ENCODE results near the gene CDH13.

CDH13 gene

GRCh38 chr16:83626204-83626603, 999.4 kb downstream of the CDH13 start:
- Histone ChIP-seq H3K4me3 (ENCODE audit: low read depth, low read length) (no peak overlapping the region), H3K9me3 (ENCODE audit: control insufficient read depth, insufficient read depth, low read depth, low read length) (no peaks in the 10 kb centered on the region), H3K36me3 (ENCODE audit: control insufficient read depth in 2 of 2, insufficient read depth in 1 of 2, low read length in 2 of 2) (no peaks in the 10 kb centered on the region), H3K27ac (ENCODE audit: extremely low read depth, low read depth, low read length) (no peak overlapping the region), H3K4me1 (ENCODE audit: control insufficient read depth, insufficient read depth, low read length) (no peaks in the 10 kb centered on the region)
- POLR2A ChIA-PET = no interaction called here
- TF ChIP-seq ZNF354C (tag by site-specific recombination; IDR thresholded peaks at IDR 0.05; ENCODE audit: borderline replicate concordance, low read depth) (no peak), ZNF558 (tag by site-specific recombination; IDR thresholded peaks at IDR 0.05) (no peak), ZFP69B (tag by site-specific recombination; IDR thresholded peaks at IDR 0.05) (no peak), ZNF645 (tag by site-specific recombination; IDR thresholded peaks at IDR 0.05) (no peak), ZNF239 (tag by site-specific recombination; IDR thresholded peaks at IDR 0.05) (no peak), ZNF791 (tag by site-specific recombination; IDR thresholded peaks at IDR 0.05) (no peak), BCL6B (tag by site-specific recombination; IDR thresholded peaks at IDR 0.05) (no peak), ZNF175 (tag by site-specific recombination; IDR thresholded peaks at IDR 0.05) (no peak)
- CTCF ChIA-PET = no interaction called here

GRCh38 chr16:83626676-83627075, 999.9 kb downstream of the CDH13 start:
- TF ChIP-seq ZFP3 (tag by site-specific recombination; IDR thresholded peaks at IDR 0.05; ENCODE audit: low read depth) (no peak), ZNF670 (tag by site-specific recombination; IDR thresholded peaks at IDR 0.05; ENCODE audit: low read depth) (no peak), ZNF513 (tag by site-specific recombination; IDR thresholded peaks at IDR 0.05) (no peak), ZSCAN18 (tag by site-specific recombination; IDR thresholded peaks at IDR 0.05) (no peak)
- Histone ChIP-seq H3K9me3 (ENCODE audit: control insufficient read depth, insufficient read depth, low read depth, low read length) (no peaks in the 10 kb centered on the region), H3K4me3 (ENCODE audit: low read depth, low read length) (no peak overlapping the region), H3K4me1 (ENCODE audit: control insufficient read depth, insufficient read depth, low read length) (no peaks in the 10 kb centered on the region), H3K36me3 (ENCODE audit: control insufficient read depth in 2 of 2, insufficient read depth in 1 of 2, low read length in 2 of 2) (no peaks in the 10 kb centered on the region), H3K27ac (ENCODE audit: extremely low read depth, low read depth, low read length) (no peak overlapping the region)
- CTCF ChIA-PET = no interaction called here
- POLR2A ChIA-PET = no interaction called here

- Histone ChIP-seq H3K4me1 (ENCODE audit: control insufficient read depth, insufficient read depth, low read length) (no peaks in the 10 kb centered on the region), H3K4me3 (ENCODE audit: low read depth, low read length) (no peak overlapping the region), H3K27ac (ENCODE audit: extremely low read depth, low read depth, low read length) (no peak overlapping the region), H3K36me3 (ENCODE audit: control insufficient read depth in 2 of 2, insufficient read depth in 1 of 2, low read length in 2 of 2) (no peaks in the 10 kb centered on the region), H3K9me3 (ENCODE audit: control insufficient read depth, insufficient read depth, low read depth, low read length) (no peaks in the 10 kb centered on the region)
- POLR2A ChIA-PET = no interaction called here
- CTCF ChIA-PET = interaction anchor here (0.6 kb wide), 1 partner anchor 253 kb away, joined by 3 read pairs; no protein-coding TSS in a partner anchor
- TF ChIP-seq ZNF560 (tag by site-specific recombination; IDR thresholded peaks at IDR 0.05; ENCODE audit: borderline replicate concordance) = no peak
- no peak for TF ChIP-seq PRDM1 (tag by site-specific recombination; IDR thresholded peaks at IDR 0.05)
- TF ChIP-seq ZNF404 (tag by site-specific recombination; IDR thresholded peaks at IDR 0.05) = no peak
- no peak for TF ChIP-seq MEIS1 (CRISPR knock-in tag; IDR thresholded peaks at IDR 0.05; ENCODE audit: borderline replicate concordance)
- no peak for TF ChIP-seq ZNF394 (tag by site-specific recombination; IDR thresholded peaks at IDR 0.05; ENCODE audit: borderline replicate concordance)
- no peak for TF ChIP-seq ZNF580 (tag by site-specific recombination; IDR thresholded peaks at IDR 0.05)
- TF ChIP-seq ZNF184 (tag by site-specific recombination; IDR thresholded peaks at IDR 0.05) = no peak
- no peak for TF ChIP-seq ZNF549 (tag by site-specific recombination; IDR thresholded peaks at IDR 0.05)
- no peak for TF ChIP-seq ZNF449 (tag by site-specific recombination; IDR thresholded peaks at IDR 0.05)
- TF ChIP-seq ZNF416 (tag by site-specific recombination; IDR thresholded peaks at IDR 0.05) = no peak
- no peak for TF ChIP-seq ZNF514 (tag by site-specific recombination; IDR thresholded peaks at IDR 0.05)
- TF ChIP-seq BCL11A (tag by site-specific recombination; IDR thresholded peaks at IDR 0.05; ENCODE audit: low read depth) = no peak
- TF ChIP-seq ZNF664 (tag by site-specific recombination; IDR thresholded peaks at IDR 0.05) = no peak
- no peak for TF ChIP-seq ZBTB1 (tag by site-specific recombination; IDR thresholded peaks at IDR 0.05)
Observed at GRCh38 chr16:83627996-83628395, 1001.2 kb downstream of the CDH13 start.

Data from HEK293 (cell line).